Stimulated activated CD4-positive, alpha-beta T cell treated with anti-CD3 and anti-CD28 coated beads, Interleukin-2, amount 100 ng/mL, for 24 hours (primary cell): ENCODE results near the gene SFTPB.

Source experiments
- DNase-seq, 2 donors: peaks; one replicate each; pipeline ENCODE4 v3.0.0-alpha.2; 2020

The SFTPB gene

GRCh38 chr2:85702172-85702571, 34.2 kb upstream of the SFTPB start:
- DNase-seq, result no peak

- no peak for DNase-seq
Measured at GRCh38 chr2:85699325-85699724, 31.3 kb upstream of the SFTPB start.

- DNase-seq, result no peak
Measured at GRCh38 chr2:85698880-85699254, 30.9 kb upstream of the SFTPB start.

- DNase-seq, result no peak
Measured at GRCh38 chr2:85698184-85698879, 30.3 kb upstream of the SFTPB start.

GRCh38 chr2:85697716-85698115, 29.7 kb upstream of the SFTPB start:
- no peak for DNase-seq

GRCh38 chr2:85697096-85697495, 29.1 kb upstream of the SFTPB start:
- DNase-seq, result no peak

- DNase-seq, result no peak
Measured at GRCh38 chr2:85695691-85696668, 28.0 kb upstream of the SFTPB start.

- no peak for DNase-seq
Measured at GRCh38 chr2:85695121-85695520, 27.1 kb upstream of the SFTPB start.

GRCh38 chr2:85694052-85695025, 26.3 kb upstream of the SFTPB start, which contains the start of gene GNLY:
GNLY (plus strand) TSS chr2:85694358; CDS start chr2:85694419, 61 bp downstream.
- no peak for DNase-seq

GRCh38 chr2:85692039-85692645, 24.1 kb upstream of the SFTPB start:
- DNase-seq, result no peak

- no peak for DNase-seq
Measured at GRCh38 chr2:85690932-85691331, 22.9 kb upstream of the SFTPB start.

- no peak for DNase-seq
Measured at GRCh38 chr2:85684806-85685205, 16.8 kb upstream of the SFTPB start.

GRCh38 chr2:85684380-85684779, 16.4 kb upstream of the SFTPB start:
- DNase-seq, result no peak

- DNase-seq, result no peak
Measured at GRCh38 chr2:85682378-85682777, 14.4 kb upstream of the SFTPB start.

- DNase-seq, result no peak
Measured at GRCh38 chr2:85681776-85682175, 13.8 kb upstream of the SFTPB start.

- no peak for DNase-seq
Measured at GRCh38 chr2:85681372-85681763, 13.4 kb upstream of the SFTPB start.

- DNase-seq, result no peak
Measured at GRCh38 chr2:85680707-85681371, 12.8 kb upstream of the SFTPB start.

- peak; percentile 80 to 81 for DNase-seq
Measured at GRCh38 chr2:85678794-85679672, 11.0 kb upstream of the SFTPB start.

GRCh38 chr2:85678377-85678776, 10.4 kb upstream of the SFTPB start:
- no peak for DNase-seq

GRCh38 chr2:85675866-85676548, 8.0 kb upstream of the SFTPB start:
- DNase-seq, result no peak
